GM13976 (cell line): ENCODE data around the gene CLCA1.

Experiments
- DNase-seq: peaks from one replicate; pipeline ENCODE4 v3.0.0; 2012; ENCODE audit warnings: low spot score
- in situ Hi-C: fragments of 300-500 bp; cut with MboI; formaldehyde crosslinking; loops from one replicate; pipeline ENCODE4 v1.12.0; 2022; ENCODE audit warnings: low sequenced_read_pairs, mixed read lengths, inconsistent platforms; ENCODE audit not compliant: unreplicated experiment
- TF ChIP-seq, protein P1 (sequence below): IDR thresholded peaks from 2 replicates; pipeline ENCODE4 v1.5.1; 2012; ENCODE audit warnings: borderline replicate concordance, mild to moderate bottlenecking; ENCODE audit not compliant: insufficient read depth; ENCODE audit errors: extremely low read depth, missing control alignments, control extremely low read depth

Gene CLCA1

DNA sequence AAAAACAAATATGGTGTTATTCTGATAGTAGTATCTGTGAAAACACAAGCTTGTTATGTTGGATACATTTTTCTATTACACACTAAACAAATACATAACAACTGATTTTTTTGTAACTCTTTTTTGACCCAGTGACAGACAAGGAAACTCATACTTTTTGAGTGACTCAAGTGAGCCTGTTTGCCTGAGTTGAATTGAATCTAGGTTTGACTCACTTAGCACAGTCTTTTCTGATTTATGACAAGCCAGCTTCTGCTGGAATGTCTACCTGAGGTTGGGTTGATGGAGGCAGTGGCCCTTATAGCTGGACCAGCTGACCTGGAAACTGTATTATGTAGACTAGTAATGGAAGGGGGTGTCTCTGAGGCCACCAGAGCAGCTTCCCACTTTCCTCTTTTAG is 73.9 kb downstream of the CLCA1 start:
- TF ChIP-seq, protein P1, sequence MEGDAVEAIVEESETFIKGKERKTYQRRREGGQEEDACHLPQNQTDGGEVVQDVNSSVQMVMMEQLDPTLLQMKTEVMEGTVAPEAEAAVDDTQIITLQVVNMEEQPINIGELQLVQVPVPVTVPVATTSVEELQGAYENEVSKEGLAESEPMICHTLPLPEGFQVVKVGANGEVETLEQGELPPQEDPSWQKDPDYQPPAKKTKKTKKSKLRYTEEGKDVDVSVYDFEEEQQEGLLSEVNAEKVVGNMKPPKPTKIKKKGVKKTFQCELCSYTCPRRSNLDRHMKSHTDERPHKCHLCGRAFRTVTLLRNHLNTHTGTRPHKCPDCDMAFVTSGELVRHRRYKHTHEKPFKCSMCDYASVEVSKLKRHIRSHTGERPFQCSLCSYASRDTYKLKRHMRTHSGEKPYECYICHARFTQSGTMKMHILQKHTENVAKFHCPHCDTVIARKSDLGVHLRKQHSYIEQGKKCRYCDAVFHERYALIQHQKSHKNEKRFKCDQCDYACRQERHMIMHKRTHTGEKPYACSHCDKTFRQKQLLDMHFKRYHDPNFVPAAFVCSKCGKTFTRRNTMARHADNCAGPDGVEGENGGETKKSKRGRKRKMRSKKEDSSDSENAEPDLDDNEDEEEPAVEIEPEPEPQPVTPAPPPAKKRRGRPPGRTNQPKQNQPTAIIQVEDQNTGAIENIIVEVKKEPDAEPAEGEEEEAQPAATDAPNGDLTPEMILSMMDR = no peak
- in situ Hi-C loops = no loop called here

DNA sequence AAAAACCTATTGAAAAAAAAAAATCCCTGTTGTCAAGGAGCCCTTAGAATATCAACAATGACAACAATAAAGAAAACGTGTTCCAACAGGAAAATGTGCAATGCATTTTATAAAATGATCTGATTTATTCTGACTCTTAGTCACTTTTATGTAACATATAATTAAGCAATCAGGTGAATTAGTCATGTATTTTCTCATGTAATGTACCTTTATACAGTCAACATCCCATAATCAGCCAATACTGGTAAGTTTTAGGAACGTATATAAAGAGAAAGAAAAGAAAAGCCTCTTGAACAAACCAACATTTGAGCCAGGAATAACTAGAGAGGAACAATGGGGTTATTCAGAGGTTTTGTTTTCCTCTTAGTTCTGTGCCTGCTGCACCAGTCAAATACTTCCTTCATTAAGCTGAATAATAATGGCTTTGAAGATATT is 78.1 kb downstream of the CLCA1 start, which contains the start of gene CLCA4:
TSS of gene CLCA4 (plus strand) at position 292 of the 435 bp plus-strand sequence. CDS start at position 334, 42 bp downstream.
- DNase-seq = no peak
- in situ Hi-C loops = no loop called here
- TF ChIP-seq, protein P1 = no peak

More for the DNA sequence above, 73.9 kb downstream of the CLCA1 start:
- DNase-seq = no peak

- in situ Hi-C loops = no loop called here
- no peak for DNase-seq
- TF ChIP-seq, protein P1 = no peak
These were observed 80.1 kb downstream of the CLCA1 start for GRCh38 chr1:86548839-86549238.
